ENCODE data around the gene MBD6.

- TF ChIP-seq CTCF (IDR thresholded peaks at IDR 0.05) (no peak), POLR2A (IDR thresholded peaks at IDR 0.05) (no peak), EP300 (IDR thresholded peaks at IDR 0.05) (no peak)
Measured at GRCh38 chr12:57477710-57478681, 44.6 kb upstream of the MBD6 start.
